ENCODE measurements around the gene TBX3. TPM values are rescaled to one million over a fixed set of nuclear protein-coding genes. Genes with fewer than 3 reads are reported as not detected.

TBX3 gene
- total and polyA plus RNA-seq, 8 donors = 0.60 to 4.6 (median 1.7) TPM

DNA sequence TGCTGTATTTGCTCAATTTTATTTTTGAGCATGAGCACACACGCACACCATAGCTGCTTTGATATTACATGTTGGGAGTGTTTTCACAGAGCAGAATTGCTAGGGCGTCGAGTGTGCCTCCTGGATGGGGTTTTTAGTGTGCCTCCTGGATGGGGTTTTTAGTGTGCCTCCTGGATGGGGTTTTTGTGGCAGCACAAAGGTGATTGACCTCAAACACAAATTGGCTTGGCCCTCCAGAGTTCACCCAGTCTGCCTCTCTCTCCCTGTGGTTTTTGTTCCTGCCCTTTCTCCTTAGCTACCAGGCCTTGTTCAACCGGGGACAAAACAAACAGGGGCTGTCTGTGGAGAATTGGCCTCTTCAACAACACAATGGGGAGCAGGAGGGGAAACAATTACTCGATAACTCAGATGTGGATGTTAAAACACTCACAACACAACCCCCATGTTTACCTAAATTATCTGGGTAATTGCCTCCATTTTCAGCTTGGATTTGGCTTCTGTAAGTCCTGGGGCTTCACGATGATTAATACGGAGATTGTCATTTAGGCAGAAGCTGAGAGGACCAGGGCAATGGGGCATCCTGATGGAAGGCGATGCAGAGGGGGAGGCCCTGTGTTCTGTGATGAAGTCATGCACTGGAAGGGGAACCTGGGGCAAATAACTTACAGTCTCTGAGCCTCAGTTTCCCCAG is 26.9 kb downstream of the TBX3 start:
- intact Hi-C loops (cut with DNase I) = loop anchor here in 1 of 3 donors (10.0 kb wide), 1 partner anchor 1258 kb away; no protein-coding TSS in a partner anchor
- H3K27ac ChIP-seq = no peak overlapping the region
- ATAC-seq (no peak), DNase-seq (no peak), FAIRE-seq (no peak)
- H3K4me3 ChIP-seq = no peak overlapping the region
- H3K27me3 ChIP-seq = no peaks in the 10 kb centered on the region
- WGBS, 2 donors = 72% methylated on average over 8 of the region's 8 CpGs
- TF ChIP-seq, protein P1, sequence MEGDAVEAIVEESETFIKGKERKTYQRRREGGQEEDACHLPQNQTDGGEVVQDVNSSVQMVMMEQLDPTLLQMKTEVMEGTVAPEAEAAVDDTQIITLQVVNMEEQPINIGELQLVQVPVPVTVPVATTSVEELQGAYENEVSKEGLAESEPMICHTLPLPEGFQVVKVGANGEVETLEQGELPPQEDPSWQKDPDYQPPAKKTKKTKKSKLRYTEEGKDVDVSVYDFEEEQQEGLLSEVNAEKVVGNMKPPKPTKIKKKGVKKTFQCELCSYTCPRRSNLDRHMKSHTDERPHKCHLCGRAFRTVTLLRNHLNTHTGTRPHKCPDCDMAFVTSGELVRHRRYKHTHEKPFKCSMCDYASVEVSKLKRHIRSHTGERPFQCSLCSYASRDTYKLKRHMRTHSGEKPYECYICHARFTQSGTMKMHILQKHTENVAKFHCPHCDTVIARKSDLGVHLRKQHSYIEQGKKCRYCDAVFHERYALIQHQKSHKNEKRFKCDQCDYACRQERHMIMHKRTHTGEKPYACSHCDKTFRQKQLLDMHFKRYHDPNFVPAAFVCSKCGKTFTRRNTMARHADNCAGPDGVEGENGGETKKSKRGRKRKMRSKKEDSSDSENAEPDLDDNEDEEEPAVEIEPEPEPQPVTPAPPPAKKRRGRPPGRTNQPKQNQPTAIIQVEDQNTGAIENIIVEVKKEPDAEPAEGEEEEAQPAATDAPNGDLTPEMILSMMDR (IDR thresholded peaks at IDR 0.05) = no peak
- no peaks in the 10 kb centered on the region for H3K36me3 ChIP-seq
- H3K9me3 ChIP-seq = no peaks in the 10 kb centered on the region
- no peaks in the 10 kb centered on the region for H3K4me1 ChIP-seq

DNA sequence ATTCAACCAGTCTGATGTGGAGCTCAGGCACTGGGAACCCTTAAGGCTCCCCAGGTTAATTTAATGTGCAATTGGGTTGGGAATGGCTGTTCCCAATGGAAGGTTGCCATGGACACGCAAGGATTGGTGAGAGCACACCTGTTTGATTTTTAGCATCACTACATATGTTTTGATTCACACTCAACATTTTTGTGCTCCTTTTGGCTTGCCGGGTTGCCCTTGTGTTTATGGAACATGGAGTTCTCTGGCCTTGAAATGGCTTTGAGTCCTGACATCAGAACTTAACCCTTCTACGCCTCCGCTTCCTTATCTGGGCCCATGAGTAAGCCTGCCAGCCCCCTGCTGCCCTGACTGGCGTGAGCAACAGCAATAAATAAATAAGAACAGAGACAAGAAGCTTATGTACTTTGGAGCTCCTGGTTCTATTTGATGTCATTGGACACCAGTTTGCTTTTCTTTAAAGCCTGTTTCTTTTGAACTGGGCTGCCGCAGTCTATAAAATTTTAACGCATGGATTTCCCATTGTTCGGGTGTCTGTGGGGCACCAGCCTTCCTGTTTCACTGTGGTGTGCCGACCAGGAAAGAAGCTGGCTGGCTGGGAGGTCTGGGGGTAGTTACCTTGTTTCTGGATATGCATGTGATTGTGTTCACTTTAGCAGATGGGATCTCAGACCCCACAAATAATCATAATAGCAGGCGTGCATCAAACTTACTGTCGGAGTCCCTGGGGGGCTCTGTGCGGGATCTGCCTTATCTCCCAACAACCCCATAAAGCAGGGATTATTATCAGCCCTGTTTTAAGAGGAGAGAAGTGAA is 27.8 kb downstream of the TBX3 start:
- no peak overlapping the region for H3K27ac ChIP-seq
- no peaks in the 10 kb centered on the region for H3K27me3 ChIP-seq
- no peaks in the 10 kb centered on the region for H3K9me3 ChIP-seq
- H3K4me1 ChIP-seq = no peaks in the 10 kb centered on the region
- H3K4me3 ChIP-seq = no peak overlapping the region
- no peak for DNase-seq
- H3K36me3 ChIP-seq = no peaks in the 10 kb centered on the region
- intact Hi-C loops (cut with DNase I) = loop anchor here in 1 of 3 donors (10.0 kb wide), 1 partner anchor 1259 kb away; no protein-coding TSS in a partner anchor
- TF ChIP-seq, protein P1 (IDR thresholded peaks at IDR 0.05) = no peak
- 31 to 33% methylated on average over 12 of the region's 12 CpGs for WGBS, 2 donors
- ATAC-seq = peak in 3 of 4 donors; percentile 42 to 61 (median 48)
- FAIRE-seq = no peak

DNA sequence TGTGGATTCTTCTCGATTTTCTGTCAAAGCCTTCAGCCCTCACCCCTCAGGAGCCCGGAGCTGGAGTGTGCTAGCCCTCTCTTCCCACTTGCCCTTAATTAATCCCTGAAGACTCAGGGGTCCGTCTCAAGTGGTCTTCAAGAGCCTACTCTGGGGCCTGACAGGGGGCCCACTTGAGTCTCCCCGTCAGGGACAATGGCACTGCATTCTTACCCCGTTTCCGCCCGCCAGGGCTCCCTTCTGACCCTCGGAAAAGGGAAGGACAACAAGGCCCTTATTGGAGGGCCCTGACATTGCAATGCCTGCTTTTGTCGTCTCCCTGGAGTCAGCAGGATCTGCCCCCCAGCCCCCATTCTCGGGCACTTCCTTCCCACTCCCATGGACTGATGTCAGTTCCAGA is 34.4 kb downstream of the TBX3 start:
- DNase-seq (no peak), ATAC-seq (no peak), FAIRE-seq (no peak)
- Histone ChIP-seq H3K9me3 (no peaks in the 10 kb centered on the region), H3K36me3 (no peaks in the 10 kb centered on the region), H3K27me3 (no peaks in the 10 kb centered on the region), H3K4me3 (no peak overlapping the region), H3K27ac (no peak overlapping the region), H3K4me1 (no peaks in the 10 kb centered on the region)
- TF ChIP-seq, protein P1 (IDR thresholded peaks at IDR 0.05) = no peak
- intact Hi-C loops (cut with DNase I) = no loop called here
- 38 to 39% methylated on average over 10 of the region's 10 CpGs for WGBS, 2 donors

DNA sequence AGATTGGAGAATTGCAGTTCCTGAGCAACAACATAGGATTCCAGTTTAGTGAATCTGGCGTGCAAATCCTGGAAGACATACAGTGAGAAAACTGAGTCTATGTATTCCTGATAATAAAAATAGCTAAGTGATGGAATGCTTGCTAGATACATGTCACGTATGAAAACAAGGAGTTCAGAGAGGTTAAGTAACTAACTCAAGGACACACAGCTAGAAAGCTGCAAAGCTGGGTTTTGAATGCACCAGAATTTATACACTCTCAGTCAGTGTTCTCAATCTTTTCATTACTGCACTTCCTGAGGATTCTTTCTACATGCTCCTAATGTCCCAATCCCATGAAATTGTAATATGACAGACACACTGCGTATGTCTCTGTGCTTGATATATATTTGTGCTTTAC is 35.3 kb downstream of the TBX3 start:
- FAIRE-seq = no peak
- TF ChIP-seq, protein P1 (IDR thresholded peaks at IDR 0.05) = no peak
- Histone ChIP-seq H3K36me3 (no peaks in the 10 kb centered on the region), H3K4me3 (no peak overlapping the region), H3K9me3 (no peaks in the 10 kb centered on the region), H3K4me1 (no peaks in the 10 kb centered on the region), H3K27me3 (no peaks in the 10 kb centered on the region), H3K27ac (no peak overlapping the region)
- 68 to 74% methylated on average over 3 of the region's 3 CpGs for WGBS, 2 donors
- no peak for ATAC-seq
- no peak for DNase-seq
- intact Hi-C loops (cut with DNase I) = no loop called here
